Activated CD8-positive, alpha-beta T cell treated with anti-CD3 and anti-CD28 coated beads, Interleukin-2, amount 10 ng/mL, durations not matched to agents 7 days and 5 days (primary cell): ENCODE results near the gene SULT4A1. TPM values are rescaled to one million over a fixed set of nuclear protein-coding genes. Genes with fewer than 3 reads are reported as not detected.

Experiments used
- ATAC-seq: fragments of 150-1000 bp; cut with Tn5 transposase; one replicate; pipeline ENCODE4 v1.10.0; 2021; ENCODE audit warnings: moderate library complexity
- CTCF ChIA-PET: fragments of 350-600 bp; sonication (Branson Sonifier 250); formaldehyde crosslinking; loops from one replicate; lab custom pipeline; 2021; ENCODE audit warnings: antibody characterized with exemption; lab: Charles Lee
- POLR2A ChIA-PET: fragments of 350-600 bp; sonication (Branson Sonifier 250); formaldehyde crosslinking; loops from one replicate; lab custom pipeline; 2021; ENCODE audit warnings: antibody characterized with exemption; lab: Charles Lee
- DNase-seq: peaks from one replicate; pipeline ENCODE4 v3.0.0-alpha.2; 2020
- H3K27ac Mint-ChIP-seq: one replicate; pipeline ENCODE4 v1.8.0; 2021; ENCODE audit warnings: mild to moderate bottlenecking, mixed read lengths
- H3K27me3 Mint-ChIP-seq: one replicate; pipeline ENCODE4 v1.8.0; 2021; ENCODE audit warnings: low read depth, mixed read lengths
- H3K36me3 Mint-ChIP-seq: one replicate; pipeline ENCODE4 v1.8.0; 2021; ENCODE audit warnings: low read depth, mixed read lengths
- H3K4me1 Mint-ChIP-seq: one replicate; pipeline ENCODE4 v1.8.0; 2021; ENCODE audit warnings: low read depth, mixed read lengths
- H3K4me3 Mint-ChIP-seq: one replicate; pipeline ENCODE4 v1.8.0; 2021; ENCODE audit warnings: mild to moderate bottlenecking, mixed read lengths
- H3K9me3 Mint-ChIP-seq: one replicate; pipeline ENCODE4 v1.8.0; 2022; ENCODE audit warnings: mixed read lengths; ENCODE audit not compliant: insufficient read depth
- total RNA-seq, 2 experiments: library from RNA; stranded (reverse); gene quantifications; one replicate each; pipeline ENCODE4 v1.2.3, GENCODE V29; 2021

The SULT4A1 gene
- total RNA-seq, 2 experiments from 2014 or later = not detected

GRCh38 chr22:43798492-43798891 is 63.8 kb downstream of the SULT4A1 start:
- Mint-ChIP-seq H3K36me3 (no peaks in the 10 kb centered on the region), H3K27ac (no peak overlapping the region), H3K4me3 (no peak overlapping the region), H3K27me3 (peaks cover 13% of the 10 kb centered on the region), H3K9me3 (peaks cover 8% of the 10 kb centered on the region), H3K4me1 (no peaks in the 10 kb centered on the region)
- ChIA-PET POLR2A (no interaction called here), CTCF (no interaction called here)
- ATAC-seq (no peak), DNase-seq (no peak)

GRCh38 chr22:43796567-43796966 is 65.7 kb downstream of the SULT4A1 start:
- Mint-ChIP-seq H3K4me3 (no peak overlapping the region), H3K27ac (no peak overlapping the region), H3K9me3 (peaks cover 8% of the 10 kb centered on the region), H3K4me1 (no peaks in the 10 kb centered on the region), H3K27me3 (peaks cover 10% of the 10 kb centered on the region), H3K36me3 (no peaks in the 10 kb centered on the region)
- ATAC-seq (no peak), DNase-seq (no peak)
- ChIA-PET POLR2A (no interaction called here), CTCF (no interaction called here)

GRCh38 chr22:43795320-43795719 is 67.0 kb downstream of the SULT4A1 start:
- H3K27ac Mint-ChIP-seq = no peak overlapping the region
- ChIA-PET CTCF (no interaction called here), POLR2A (no interaction called here)

GRCh38 chr22:43792905-43793304 is 69.4 kb downstream of the SULT4A1 start:
- Mint-ChIP-seq H3K36me3 (no peaks in the 10 kb centered on the region), H3K27me3 (peaks cover 11% of the 10 kb centered on the region), H3K27ac (no peak overlapping the region), H3K4me1 (no peaks in the 10 kb centered on the region), H3K9me3 (no peaks in the 10 kb centered on the region), H3K4me3 (no peak overlapping the region)
- CTCF ChIA-PET = no interaction called here
- ATAC-seq = no peak
- POLR2A ChIA-PET = no interaction called here
- DNase-seq = no peak

More at GRCh38 chr22:43795320-43795719, 67.0 kb downstream of the SULT4A1 start:
- Mint-ChIP-seq H3K4me1 (no peaks in the 10 kb centered on the region), H3K4me3 (no peak overlapping the region), H3K36me3 (no peaks in the 10 kb centered on the region), H3K27me3 (peaks cover 5% of the 10 kb centered on the region), H3K9me3 (peaks cover under 1% of the 10 kb centered on the region)
- DNase-seq = no peak
- ATAC-seq = no peak

GRCh38 chr22:43789452-43789851 is 72.9 kb downstream of the SULT4A1 start:
- Mint-ChIP-seq H3K36me3 (no peaks in the 10 kb centered on the region), H3K4me3 (no peak overlapping the region)

GRCh38 chr22:43783777-43784176 is 78.5 kb downstream of the SULT4A1 start:
- POLR2A ChIA-PET = no interaction called here
- Mint-ChIP-seq H3K36me3 (no peaks in the 10 kb centered on the region), H3K4me1 (no peaks in the 10 kb centered on the region), H3K9me3 (no peaks in the 10 kb centered on the region), H3K27ac (no peak overlapping the region), H3K4me3 (no peak overlapping the region), H3K27me3 (peaks cover 10% of the 10 kb centered on the region)
- CTCF ChIA-PET = no interaction called here
- ATAC-seq (no peak), DNase-seq (no peak)

More at GRCh38 chr22:43789452-43789851, 72.9 kb downstream of the SULT4A1 start:
- peaks cover 14% of the 10 kb centered on the region for H3K27me3 Mint-ChIP-seq
- CTCF ChIA-PET = no interaction called here
- H3K27ac Mint-ChIP-seq = no peak overlapping the region
- DNase-seq (no peak), ATAC-seq (no peak)
- POLR2A ChIA-PET = no interaction called here
- H3K4me1 Mint-ChIP-seq = no peaks in the 10 kb centered on the region
- H3K9me3 Mint-ChIP-seq = no peaks in the 10 kb centered on the region

- ATAC-seq = no peak
- Mint-ChIP-seq H3K9me3 (no peaks in the 10 kb centered on the region), H3K36me3 (no peaks in the 10 kb centered on the region), H3K4me3 (no peak overlapping the region), H3K27me3 (peaks cover 4% of the 10 kb centered on the region), H3K4me1 (no peaks in the 10 kb centered on the region), H3K27ac (no peak overlapping the region)
- ChIA-PET POLR2A (no interaction called here), CTCF (no interaction called here)
- DNase-seq = no peak
These were observed 79.9 kb downstream of the SULT4A1 start for GRCh38 chr22:43782448-43782847.

GRCh38 chr22:43777286-43777685 is 85.0 kb downstream of the SULT4A1 start:
- no peaks in the 10 kb centered on the region for H3K27me3 Mint-ChIP-seq
- ChIA-PET POLR2A (no interaction called here), CTCF (no interaction called here)
- ATAC-seq = no peak
- no peak for DNase-seq
- H3K4me3 Mint-ChIP-seq = no peak overlapping the region
- no peak overlapping the region for H3K27ac Mint-ChIP-seq
- H3K9me3 Mint-ChIP-seq = no peaks in the 10 kb centered on the region
- H3K36me3 Mint-ChIP-seq = no peaks in the 10 kb centered on the region
- H3K4me1 Mint-ChIP-seq = no peaks in the 10 kb centered on the region

GRCh38 chr22:43776081-43776670 is 86.1 kb downstream of the SULT4A1 start:
- Mint-ChIP-seq H3K36me3 (no peaks in the 10 kb centered on the region), H3K4me1 (no peaks in the 10 kb centered on the region), H3K27ac (no peak overlapping the region), H3K27me3 (no peaks in the 10 kb centered on the region), H3K9me3 (no peaks in the 10 kb centered on the region), H3K4me3 (no peak overlapping the region)
- POLR2A ChIA-PET = no interaction called here
- ATAC-seq (no peak), DNase-seq (no peak)
- CTCF ChIA-PET = no interaction called here

Other genes with a start within 250 kb of the SULT4A1 start
- gene EFCAB6, start 50.2 kb downstream of the SULT4A1 start, total RNA-seq = under 1 TPM; 0.26 to 0.39 TPM
- not detected for gene PNPLA5, start 29.5 kb upstream of the SULT4A1 start, total RNA-seq
- under 1 TPM in 1 of 2 experiments, not detected in 1; 0.13 TPM for gene PNPLA3, start 61.3 kb upstream of the SULT4A1 start, total RNA-seq
- gene SAMM50, start 92.9 kb upstream of the SULT4A1 start, total RNA-seq = 10 to 100 TPM; 50.7 to 52.4 TPM
- gene PARVB, start 161.8 kb upstream of the SULT4A1 start, total RNA-seq = 10 to 100 TPM; 39.4 to 41.0 TPM